Right kidney (tissue), 1 donor: ENCODE results near the gene MIA.
"Not testable (repeated sequence)": the region's sequence is repeated elsewhere in the genome, so short reads cannot be mapped to it uniquely, and the experiment has no call there.

Experiments
- DNase-seq: peaks from one replicate; pipeline ENCODE4 v3.0.0-alpha.2; 2016

The MIA gene

GRCh38 chr19:40803170-40803856 is 28.0 kb downstream of the MIA start:
- DNase-seq = no peak

- DNase-seq = no peak
These were observed 28.8 kb downstream of the MIA start for GRCh38 chr19:40803857-40804782.

GRCh38 chr19:40804783-40805242 is 29.5 kb downstream of the MIA start:
- no peak for DNase-seq

- no peak for DNase-seq
These were observed 30.0 kb downstream of the MIA start for GRCh38 chr19:40805258-40805868.

- peak; percentile 76 for DNase-seq
These were observed 31.3 kb downstream of the MIA start for GRCh38 chr19:40806423-40807146.

- DNase-seq = no peak
These were observed 32.1 kb downstream of the MIA start for GRCh38 chr19:40807147-40808020.

GRCh38 chr19:40808021-40808325 is 32.7 kb downstream of the MIA start:
- DNase-seq = no peak

GRCh38 chr19:40808497-40808896 is 33.2 kb downstream of the MIA start:
- no peak for DNase-seq

- no peak for DNase-seq
These were observed 34.2 kb downstream of the MIA start for GRCh38 chr19:40809358-40810086.

- DNase-seq = no peak
These were observed 34.8 kb downstream of the MIA start for GRCh38 chr19:40810160-40810559.

GRCh38 chr19:40810649-40811408 is 35.5 kb downstream of the MIA start:
- DNase-seq = peak; percentile 94

- DNase-seq = peak; percentile 63
These were observed 36.4 kb downstream of the MIA start for GRCh38 chr19:40811478-40812341.

GRCh38 chr19:40812571-40812970 is 37.2 kb downstream of the MIA start:
- DNase-seq = not testable (repeated sequence)

GRCh38 chr19:40813182-40813581 is 37.9 kb downstream of the MIA start:
- no peak for DNase-seq

- no peak for DNase-seq
These were observed 39.9 kb downstream of the MIA start for GRCh38 chr19:40815223-40815622.

- peak; percentile 53 for DNase-seq
These were observed 43.4 kb downstream of the MIA start for GRCh38 chr19:40818480-40819399.

GRCh38 chr19:40819479-40820234 is 44.3 kb downstream of the MIA start:
- not testable (repeated sequence) for DNase-seq
